Activated CD8-positive, alpha-beta T cell treated with anti-CD3 and anti-CD28 coated beads for 36 hours (primary cell): ENCODE measurements around the gene GJD4. TPM values are rescaled to one million over a fixed set of nuclear protein-coding genes. Genes with fewer than 3 reads are reported as not detected.

Source experiments
- ATAC-seq: fragments of 200-7000 bp; cut with Tn5 transposase; one replicate; pipeline ENCODE4 v1.10.0; 2021; ENCODE audit warnings: mild to moderate bottlenecking, moderate library complexity
- CTCF ChIA-PET: fragments of 350-600 bp; sonication (Branson Sonifier 250); formaldehyde crosslinking; loops from one replicate; lab custom pipeline; 2021; ENCODE audit warnings: antibody characterized with exemption; lab: Charles Lee
- POLR2A ChIA-PET: fragments of 350-600 bp; sonication (Branson Sonifier 250); formaldehyde crosslinking; loops from one replicate; lab custom pipeline; 2021; ENCODE audit warnings: antibody characterized with exemption; lab: Charles Lee
- DNase-seq: peaks from one replicate; pipeline ENCODE4 v3.0.0-alpha.2; 2020
- H3K27ac Mint-ChIP-seq: one replicate; pipeline ENCODE4 v1.8.0; 2021; ENCODE audit warnings: mild to moderate bottlenecking, mixed read lengths
- H3K27me3 Mint-ChIP-seq: one replicate; pipeline ENCODE4 v1.8.0; 2021; ENCODE audit warnings: mixed read lengths
- H3K36me3 Mint-ChIP-seq: one replicate; pipeline ENCODE4 v1.8.0; 2021; ENCODE audit warnings: low read depth, mixed read lengths
- H3K4me1 Mint-ChIP-seq: one replicate; pipeline ENCODE4 v1.8.0; 2021; ENCODE audit warnings: low read depth, mixed read lengths
- H3K4me3 Mint-ChIP-seq: one replicate; pipeline ENCODE4 v1.8.0; 2021; ENCODE audit warnings: mild to moderate bottlenecking, moderate library complexity, mixed read lengths
- H3K9me3 Mint-ChIP-seq: one replicate; pipeline ENCODE4 v1.8.0; 2021; ENCODE audit warnings: mixed read lengths
- intact Hi-C: fragments of 100-400 bp; cut with micrococcal nuclease; formaldehyde crosslinking; loops from one replicate; pipeline ENCODE4 v1.10.0; 2022
- total RNA-seq, 2 experiments: library from RNA; stranded (reverse); gene quantifications; one replicate each; pipeline ENCODE4 v1.2.3, GENCODE V29; 2021
- TF ChIP-seq, protein P1 (sequence below): fragments of 200-600 bp; IDR thresholded peaks from one replicate; pipeline ENCODE4 v1.8.0; 2022; ENCODE audit warnings: antibody characterized with exemption, mild to moderate bottlenecking

The GJD4 gene
- total RNA-seq, 2 experiments from 2014 or later: not detected

DNA sequence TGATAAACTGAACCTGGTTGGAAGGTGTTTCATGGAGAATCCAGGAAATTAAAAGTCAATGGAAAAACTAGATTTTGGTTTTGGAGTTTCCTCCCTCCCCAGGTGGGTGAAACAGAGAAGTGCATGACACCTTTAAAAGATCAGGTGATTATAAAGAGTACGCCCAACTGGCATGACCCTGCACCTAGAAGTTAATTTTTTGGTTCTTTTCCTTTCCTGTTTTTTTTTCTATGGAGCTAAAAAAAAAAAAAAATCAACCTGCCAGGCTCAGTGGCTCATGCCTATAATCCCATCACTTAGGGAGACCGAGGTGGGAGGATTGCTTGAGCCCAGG, 7.9 kb downstream of the GJD4 start:
- Mint-ChIP-seq H3K4me1 (no peaks in the 10 kb centered on the region), H3K36me3 (no peaks in the 10 kb centered on the region), H3K9me3 (peaks cover 5% of the 10 kb centered on the region), H3K27me3 (peaks cover 22% of the 10 kb centered on the region), H3K27ac (no peak overlapping the region), H3K4me3 (no peak overlapping the region)
- intact Hi-C loops: no loop called here
- ChIA-PET POLR2A (no interaction called here), CTCF (interaction anchor here (1.1 to 2.9 kb wide), 3 partner anchors 19 to 335 kb away, joined by 3 to 13 read pairs (median 3); no protein-coding TSS in a partner anchor)
- ATAC-seq (no peak), DNase-seq (no peak)
- TF ChIP-seq, protein P1, sequence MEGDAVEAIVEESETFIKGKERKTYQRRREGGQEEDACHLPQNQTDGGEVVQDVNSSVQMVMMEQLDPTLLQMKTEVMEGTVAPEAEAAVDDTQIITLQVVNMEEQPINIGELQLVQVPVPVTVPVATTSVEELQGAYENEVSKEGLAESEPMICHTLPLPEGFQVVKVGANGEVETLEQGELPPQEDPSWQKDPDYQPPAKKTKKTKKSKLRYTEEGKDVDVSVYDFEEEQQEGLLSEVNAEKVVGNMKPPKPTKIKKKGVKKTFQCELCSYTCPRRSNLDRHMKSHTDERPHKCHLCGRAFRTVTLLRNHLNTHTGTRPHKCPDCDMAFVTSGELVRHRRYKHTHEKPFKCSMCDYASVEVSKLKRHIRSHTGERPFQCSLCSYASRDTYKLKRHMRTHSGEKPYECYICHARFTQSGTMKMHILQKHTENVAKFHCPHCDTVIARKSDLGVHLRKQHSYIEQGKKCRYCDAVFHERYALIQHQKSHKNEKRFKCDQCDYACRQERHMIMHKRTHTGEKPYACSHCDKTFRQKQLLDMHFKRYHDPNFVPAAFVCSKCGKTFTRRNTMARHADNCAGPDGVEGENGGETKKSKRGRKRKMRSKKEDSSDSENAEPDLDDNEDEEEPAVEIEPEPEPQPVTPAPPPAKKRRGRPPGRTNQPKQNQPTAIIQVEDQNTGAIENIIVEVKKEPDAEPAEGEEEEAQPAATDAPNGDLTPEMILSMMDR: no peak

DNA sequence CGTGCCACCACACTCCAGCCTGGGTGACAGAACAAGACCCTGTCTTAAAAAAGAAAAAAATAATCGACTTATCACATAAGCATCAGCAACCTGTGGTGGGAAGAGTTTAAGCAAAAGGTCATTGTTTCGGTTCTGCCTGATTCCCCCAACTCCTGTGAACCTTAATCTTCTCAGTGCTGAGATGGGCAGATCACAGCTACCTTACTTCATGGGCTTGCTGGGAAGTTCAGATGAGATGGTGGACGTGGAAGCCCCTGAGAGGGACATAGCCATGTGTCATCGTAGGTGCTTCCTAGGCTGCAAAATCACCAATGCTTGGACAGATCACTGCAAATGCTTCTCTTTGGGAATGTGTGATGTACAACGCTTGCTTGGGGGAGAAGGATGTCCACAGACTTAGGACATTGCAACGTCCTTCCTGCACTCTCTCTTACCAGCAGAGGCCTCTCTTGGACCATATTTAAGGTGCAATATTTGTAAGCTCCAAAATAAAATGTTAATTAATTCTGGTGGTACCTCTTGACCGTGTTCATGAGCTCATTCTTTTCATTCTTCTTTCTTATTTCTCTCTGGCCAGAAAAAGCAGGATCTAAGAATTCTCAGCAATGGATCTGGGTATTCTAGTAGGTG, 8.6 kb downstream of the GJD4 start:
- peaks cover 5% of the 10 kb centered on the region for H3K9me3 Mint-ChIP-seq
- no peaks in the 10 kb centered on the region for H3K4me1 Mint-ChIP-seq
- no peaks in the 10 kb centered on the region for H3K36me3 Mint-ChIP-seq
- H3K27me3 Mint-ChIP-seq: peaks cover 21% of the 10 kb centered on the region
- DNase-seq (no peak), ATAC-seq (no peak)
- H3K27ac Mint-ChIP-seq: no peak overlapping the region
- CTCF ChIA-PET: interaction anchor here (1.1 to 2.9 kb wide), 4 partner anchors 10 to 336 kb away, joined by 3 to 13 read pairs (median 4); no protein-coding TSS in a partner anchor
- POLR2A ChIA-PET: no interaction called here
- intact Hi-C loops: no loop called here
- TF ChIP-seq, protein P1: no peak
- H3K4me3 Mint-ChIP-seq: no peak overlapping the region

DNA sequence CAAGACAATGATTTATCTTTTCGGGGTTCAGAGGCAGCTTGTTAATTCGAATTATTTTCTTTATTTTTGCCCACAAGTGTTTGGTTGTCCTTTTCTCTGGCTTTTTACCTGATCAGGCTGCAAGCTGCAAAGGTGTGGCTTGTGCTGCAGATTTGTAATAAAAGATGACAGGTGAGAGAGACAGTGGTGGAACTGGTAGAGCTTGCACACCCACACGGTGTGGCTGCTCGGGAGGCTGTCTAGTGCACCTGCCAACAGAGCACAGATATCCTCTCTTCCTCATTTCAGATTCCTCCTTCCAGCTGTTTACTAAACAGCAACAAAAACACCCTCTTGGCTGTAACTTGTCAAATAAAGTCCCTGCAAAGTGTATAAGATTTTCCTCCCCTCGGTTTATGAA, 9.2 kb downstream of the GJD4 start:
- no peak for ATAC-seq
- TF ChIP-seq, protein P1: no peak
- ChIA-PET POLR2A (no interaction called here), CTCF (interaction anchor here (1.1 to 2.9 kb wide), 3 partner anchors 9 to 21 kb away, joined by 3 to 13 read pairs (median 4); no protein-coding TSS in a partner anchor)
- Mint-ChIP-seq H3K27me3 (peaks cover 19% of the 10 kb centered on the region), H3K4me1 (no peaks in the 10 kb centered on the region), H3K36me3 (no peaks in the 10 kb centered on the region), H3K4me3 (no peak overlapping the region), H3K9me3 (peaks cover 6% of the 10 kb centered on the region), H3K27ac (no peak overlapping the region)
- DNase-seq: no peak
- intact Hi-C loops: no loop called here

DNA sequence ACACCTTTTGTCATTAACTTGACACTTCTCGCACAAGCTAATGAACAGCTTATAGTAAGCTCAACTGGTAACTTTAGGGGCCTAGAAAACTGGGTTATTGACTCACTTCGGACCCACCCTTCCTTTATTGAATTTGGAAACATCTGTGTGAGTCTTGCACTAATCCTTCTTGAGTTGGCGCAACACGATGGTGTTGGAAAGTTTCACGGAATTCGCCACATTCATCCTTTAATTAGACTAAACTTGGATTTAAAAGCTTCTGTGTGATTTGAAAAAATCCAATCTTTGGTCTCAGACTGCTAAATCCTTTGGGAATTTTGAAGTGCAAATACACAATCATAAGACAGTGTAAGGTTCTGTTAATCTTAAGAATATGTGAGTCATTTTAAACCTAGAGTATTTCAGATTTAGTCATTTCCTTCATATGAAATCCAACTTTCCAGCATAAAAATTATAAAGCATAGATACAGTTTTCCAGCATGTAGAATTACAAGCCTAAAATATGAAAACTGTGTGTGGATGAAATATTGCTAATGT, 21.9 kb downstream of the GJD4 start:
- Mint-ChIP-seq H3K4me3 (no peak overlapping the region), H3K27ac (no peak overlapping the region), H3K36me3 (no peaks in the 10 kb centered on the region), H3K9me3 (no peaks in the 10 kb centered on the region), H3K4me1 (no peaks in the 10 kb centered on the region), H3K27me3 (peaks cover 15% of the 10 kb centered on the region)
- ChIA-PET CTCF (interaction anchor here (1.0 to 1.5 kb wide), 2 partner anchors 8 to 13 kb away, joined by 3 to 4 read pairs; no protein-coding TSS in a partner anchor), POLR2A (no interaction called here)
- TF ChIP-seq, protein P1: no peak
- intact Hi-C loops: no loop called here
- ATAC-seq (no peak), DNase-seq (no peak)

DNA sequence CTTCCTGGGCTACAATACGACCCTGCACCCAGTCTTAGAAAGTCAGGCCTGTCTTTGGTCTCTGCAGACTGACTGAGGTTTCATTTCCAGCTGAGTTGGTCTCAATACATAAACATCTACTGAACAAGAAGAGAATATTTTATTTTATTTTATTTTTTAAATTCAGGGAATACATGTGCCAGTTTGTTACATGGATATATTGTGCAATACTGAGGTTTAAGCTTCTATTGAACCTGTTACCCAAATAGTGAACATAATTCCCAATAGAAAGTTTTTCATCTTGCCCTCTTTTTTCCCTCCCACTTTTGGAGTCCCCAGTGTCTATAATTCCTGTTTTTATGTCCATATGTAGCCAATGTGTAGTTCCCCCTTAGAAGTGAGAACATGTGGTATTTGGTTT, 26.3 kb downstream of the GJD4 start:
- Mint-ChIP-seq H3K9me3 (no peaks in the 10 kb centered on the region), H3K36me3 (no peaks in the 10 kb centered on the region), H3K27me3 (peaks cover 13% of the 10 kb centered on the region), H3K27ac (no peak overlapping the region), H3K4me1 (no peaks in the 10 kb centered on the region), H3K4me3 (no peak overlapping the region)
- ChIA-PET POLR2A (no interaction called here), CTCF (no interaction called here)
- TF ChIP-seq, protein P1: no peak
- no peak for ATAC-seq
- DNase-seq: no peak
- intact Hi-C loops: loop anchor here (10.0 kb wide), 1 partner anchor 1253 kb away; no protein-coding TSS in a partner anchor
